SK-N-SH (cell line): ENCODE measurements around the gene NEK7. TPM values are rescaled to one million over a fixed set of nuclear protein-coding genes. Genes with fewer than 3 reads are reported as not detected.

ENCODE experiments used
- CTCF ChIA-PET: fragments of 300-600, 350-600 bp; formaldehyde crosslinking; extraction: SDS; loops from one replicate; lab custom pipeline; 2021; lab: Yijun Ruan, JAX
- POLR2A ChIA-PET: fragments of 350-600 bp; sonication (Branson Sonifier 250); formaldehyde crosslinking; extraction: SDS; loops from one replicate; lab custom pipeline; 2020; ENCODE audit warnings: antibody characterized with exemption, inconsistent platforms; lab: Yijun Ruan, JAX
- DNase-seq: peaks from one replicate; pipeline ENCODE4 v3.0.0; 2012
- H2AFZ ChIP-seq: fragments of 200-600 bp; sonication (generic); 2 replicates; pipeline ENCODE4 v1.8.1; 2016; ENCODE audit warnings: antibody characterized with exemption, mild to moderate bottlenecking, low read depth
- H3F3A ChIP-seq: fragments of 200-600 bp; sonication (generic); replicated peaks from 2 replicates; pipeline ENCODE3; 2016; ENCODE audit warnings: antibody characterized with exemption, mild to moderate bottlenecking; ENCODE audit not compliant: insufficient read depth
- H3K27ac ChIP-seq, 2 experiments: fragments of 200-500 bp in 1 of 2; fragments of 200-600 bp in 1 of 2; sonication (Bioruptor generic) in 1 of 2; sonication (generic), shearing (Covaris generic) in 1 of 2; 2 replicates each; pipeline versions ENCODE4 v1.5.1 to v1.6.1; 2014 to 2016; ENCODE audit warnings: low read depth in 2 of 2, inconsistent platforms in 1 of 2, low read length in 1 of 2, mild to moderate bottlenecking in 1 of 2, mixed read lengths in 1 of 2
- H3K27me3 ChIP-seq: fragments of 200-600 bp; sonication (generic), shearing (Covaris generic); 2 replicates; pipeline ENCODE4 v1.6.1; 2016; ENCODE audit warnings: mixed run types; ENCODE audit not compliant: insufficient read depth
- H3K36me3 ChIP-seq, 2 experiments: fragments of 200-500 bp in 1 of 2; fragments of 200-600 bp in 1 of 2; sonication (Bioruptor generic) in 1 of 2; sonication (generic) in 1 of 2; replicated peaks in 1 of 2; 2 replicates each; pipeline versions ENCODE3 to v1.5.1; 2014 to 2016; ENCODE audit warnings: low read length in 1 of 2, mild to moderate bottlenecking in 1 of 2; ENCODE audit not compliant: insufficient read depth in 2 of 2, control insufficient read depth in 1 of 2
- H3K4me1 ChIP-seq, 2 experiments: fragments of 200-500 bp in 1 of 2; fragments of 200-600 bp in 1 of 2; sonication (Bioruptor generic) in 1 of 2; sonication (generic), shearing (Covaris generic) in 1 of 2; 2 replicates each; pipeline versions ENCODE4 v1.5.1 to v1.6.1; 2014 to 2016; ENCODE audit warnings: low read depth in 1 of 2, low read length in 1 of 2, mixed run types in 1 of 2; ENCODE audit not compliant: insufficient read depth in 2 of 2, control insufficient read depth in 1 of 2
- H3K4me2 ChIP-seq: fragments of 200-600 bp; sonication (generic), shearing (Covaris generic); 2 replicates; pipeline ENCODE4 v1.6.1; 2017; ENCODE audit warnings: mixed run types
- H3K4me3 ChIP-seq, 2 experiments: fragments of 200-500 bp in 1 of 2; fragments of 200-600 bp in 1 of 2; sonication (Bioruptor generic) in 1 of 2; sonication (generic), shearing (Covaris generic) in 1 of 2; 2 replicates each; pipeline versions ENCODE4 v1.5.1 to v1.8.1; 2014 to 2016; ENCODE audit warnings: low read depth in 2 of 2, inconsistent platforms in 1 of 2, low read length in 1 of 2, mild to moderate bottlenecking in 1 of 2, mixed read lengths in 1 of 2, moderate library complexity in 1 of 2
- H3K79me2 ChIP-seq: fragments of 200-600 bp; sonication (generic); 2 replicates; pipeline ENCODE4 v1.8.1; 2017; ENCODE audit warnings: mild to moderate bottlenecking; ENCODE audit not compliant: insufficient read depth
- H3K9ac ChIP-seq: fragments of 200-600 bp; sonication (generic); 2 replicates; pipeline ENCODE4 v1.6.1; 2017; ENCODE audit warnings: mixed run types
- H3K9me2 ChIP-seq: fragments of 200-600 bp; sonication (generic); 2 replicates; pipeline ENCODE4 v1.6.1; 2017; ENCODE audit warnings: mixed run types
- H3K9me3 ChIP-seq: fragments of 200-600 bp; sonication (generic); 2 replicates; pipeline ENCODE4 v1.6.1; 2017; ENCODE audit warnings: mixed run types, mild to moderate bottlenecking, moderate library complexity
- H4K20me1 ChIP-seq: fragments of 200-600 bp; sonication (generic); 2 replicates; pipeline ENCODE4 v1.6.1; 2017; ENCODE audit warnings: mild to moderate bottlenecking, mixed run types; ENCODE audit not compliant: insufficient read depth
- ELF1 ChIP-seq: IDR thresholded peaks from 2 replicates; pipeline ENCODE4 v1.4.0; 2012
- FOSL2 ChIP-seq: IDR thresholded peaks from 2 replicates; pipeline ENCODE4 v1.4.0; 2012; ENCODE audit warnings: low read depth, mild to moderate bottlenecking, moderate library complexity, borderline replicate concordance
- FOXJ3 ChIP-seq: sonication (generic); formaldehyde crosslinking; IDR thresholded peaks from 2 replicates; pipeline ENCODE4 v1.5.1; 2020; ENCODE audit warnings: mild to moderate bottlenecking, missing genetic modification reagents
- GATA2 ChIP-seq: sonication (generic); formaldehyde crosslinking; IDR thresholded peaks from 2 replicates; pipeline ENCODE4 v1.5.0; 2020; ENCODE audit warnings: mild to moderate bottlenecking, missing genetic modification reagents
- MEF2A ChIP-seq: IDR thresholded peaks from 2 replicates; pipeline ENCODE4 v1.4.0; 2012; ENCODE audit warnings: low read depth, borderline replicate concordance
- MXI1 ChIP-seq: IDR thresholded peaks from 2 replicates; pipeline ENCODE4 v1.6.1; 2012; ENCODE audit warnings: mild to moderate bottlenecking, low read depth, low read length, improper control_type of control experiment
- RAD21 ChIP-seq: IDR thresholded peaks from 2 replicates; pipeline ENCODE4 v1.6.1; 2012; ENCODE audit warnings: mild to moderate bottlenecking, low read length
- SMC3 ChIP-seq: IDR thresholded peaks from 2 replicates; pipeline ENCODE4 v1.6.1; 2012; ENCODE audit warnings: low read depth, low read length, improper control_type of control experiment
- TAF1 ChIP-seq: IDR thresholded peaks from 2 replicates; pipeline ENCODE4 v1.6.1; 2012; ENCODE audit warnings: low read depth, mild to moderate bottlenecking, low read length, moderate library complexity, borderline replicate concordance
- ZBTB33 ChIP-seq: IDR thresholded peaks from 2 replicates; pipeline ENCODE4 v1.4.0; 2012; ENCODE audit warnings: low read depth, borderline replicate concordance
- WGBS: methylation state at CpG from one replicate; pipeline ENCODE4 v1.1.6; 2017; ENCODE audit warnings: low lambda C conversion rate; 5-methylcytosine and 5-hydroxymethylcytosine counted together
- polyA plus RNA-seq, 3 experiments: library from polyadenylated mRNA; depleted of rRNA; stranded (reverse); fragments of >200 nt; gene quantifications; 2 replicates each; pipeline ENCODE4 v1.2.3, GENCODE V29; 2012
- TF ChIP-seq, protein P1 (sequence below): IDR thresholded peaks from 2 replicates; pipeline ENCODE4 v1.6.1; 2012; ENCODE audit warnings: mild to moderate bottlenecking, low read depth, low read length, moderate library complexity
- TF ChIP-seq, protein P2 (sequence below): fragments of 150-350 bp; IDR thresholded peaks from 2 replicates; pipeline ENCODE4 v1.6.1; 2017; ENCODE audit warnings: antibody characterized with exemption, low read length, low read depth, borderline replicate concordance

Gene NEK7
- polyA plus RNA-seq, 1 of the 3 experiments (the other 2 are of a cell fraction), result 85.8 TPM

GRCh38 chr1:198116069-198116468 lies 40.7 kb upstream of the NEK7 start (continued):
- TF ChIP-seq, protein P1, sequence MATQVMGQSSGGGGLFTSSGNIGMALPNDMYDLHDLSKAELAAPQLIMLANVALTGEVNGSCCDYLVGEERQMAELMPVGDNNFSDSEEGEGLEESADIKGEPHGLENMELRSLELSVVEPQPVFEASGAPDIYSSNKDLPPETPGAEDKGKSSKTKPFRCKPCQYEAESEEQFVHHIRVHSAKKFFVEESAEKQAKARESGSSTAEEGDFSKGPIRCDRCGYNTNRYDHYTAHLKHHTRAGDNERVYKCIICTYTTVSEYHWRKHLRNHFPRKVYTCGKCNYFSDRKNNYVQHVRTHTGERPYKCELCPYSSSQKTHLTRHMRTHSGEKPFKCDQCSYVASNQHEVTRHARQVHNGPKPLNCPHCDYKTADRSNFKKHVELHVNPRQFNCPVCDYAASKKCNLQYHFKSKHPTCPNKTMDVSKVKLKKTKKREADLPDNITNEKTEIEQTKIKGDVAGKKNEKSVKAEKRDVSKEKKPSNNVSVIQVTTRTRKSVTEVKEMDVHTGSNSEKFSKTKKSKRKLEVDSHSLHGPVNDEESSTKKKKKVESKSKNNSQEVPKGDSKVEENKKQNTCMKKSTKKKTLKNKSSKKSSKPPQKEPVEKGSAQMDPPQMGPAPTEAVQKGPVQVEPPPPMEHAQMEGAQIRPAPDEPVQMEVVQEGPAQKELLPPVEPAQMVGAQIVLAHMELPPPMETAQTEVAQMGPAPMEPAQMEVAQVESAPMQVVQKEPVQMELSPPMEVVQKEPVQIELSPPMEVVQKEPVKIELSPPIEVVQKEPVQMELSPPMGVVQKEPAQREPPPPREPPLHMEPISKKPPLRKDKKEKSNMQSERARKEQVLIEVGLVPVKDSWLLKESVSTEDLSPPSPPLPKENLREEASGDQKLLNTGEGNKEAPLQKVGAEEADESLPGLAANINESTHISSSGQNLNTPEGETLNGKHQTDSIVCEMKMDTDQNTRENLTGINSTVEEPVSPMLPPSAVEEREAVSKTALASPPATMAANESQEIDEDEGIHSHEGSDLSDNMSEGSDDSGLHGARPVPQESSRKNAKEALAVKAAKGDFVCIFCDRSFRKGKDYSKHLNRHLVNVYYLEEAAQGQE, result no peak
- TF ChIP-seq ELF1, result no peak
- TF ChIP-seq SMC3, result no peak
- no peak for TF ChIP-seq ZBTB33
- TF ChIP-seq MEF2A, result no peak
- TF ChIP-seq FOXJ3 (CRISPR knock-in tag), result no peak
- no peak for TF ChIP-seq RAD21

DNA sequence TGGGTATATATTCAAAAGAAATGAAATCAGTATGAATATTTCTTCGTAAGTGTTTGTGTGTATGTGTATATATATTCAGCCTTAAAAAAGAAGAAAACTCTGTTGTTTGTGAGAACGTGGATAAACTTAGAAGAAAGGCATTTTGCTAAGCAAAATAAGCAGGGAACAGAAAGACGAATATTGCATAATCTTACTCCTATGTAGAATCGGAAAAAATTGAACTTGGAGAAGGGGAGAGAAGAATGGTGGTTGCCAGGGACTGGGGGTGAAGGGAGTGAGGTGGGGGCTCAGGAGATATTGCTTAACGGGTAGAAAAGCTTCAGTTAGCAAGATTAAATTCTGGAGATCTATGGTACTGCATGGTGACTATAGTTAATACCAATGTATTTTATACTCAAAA lies 40.3 kb upstream of the NEK7 start:
- Histone ChIP-seq H3K9ac (peak overlapping the region; percentile 54; the same call in 1 of the 2 replicates), H3K4me3 (no peak overlapping the region), H3K9me3 (no peaks in the 10 kb centered on the region), H3K9me2 (no peaks in the 10 kb centered on the region), H3K27ac (peak overlapping the region; percentile 92 to 97), H3K4me2 (peak overlapping the region; percentile 58; the same call in 1 of the 2 replicates), H3K27me3 (no peaks in the 10 kb centered on the region), H4K20me1 (no peaks in the 10 kb centered on the region), H3K36me3 (no peaks in the 10 kb centered on the region), H3F3A (peaks cover 79% of the 10 kb centered on the region), H3K79me2 (peaks cover 9% of the 10 kb centered on the region; the same call in 1 of the 2 replicates), H3K4me1 (peaks cover 30 to 56% of the 10 kb centered on the region in 2 experiments), H2AFZ (peak overlapping the region; percentile 27; the same call in 1 of the 2 replicates)
- TF ChIP-seq TAF1, result no peak
- no peak for TF ChIP-seq FOSL2
- TF ChIP-seq MEF2A, result no peak
- no peak for TF ChIP-seq MXI1
- TF ChIP-seq ELF1, result no peak
- no peak for TF ChIP-seq GATA2 (CRISPR knock-in tag)
- TF ChIP-seq, protein P2, sequence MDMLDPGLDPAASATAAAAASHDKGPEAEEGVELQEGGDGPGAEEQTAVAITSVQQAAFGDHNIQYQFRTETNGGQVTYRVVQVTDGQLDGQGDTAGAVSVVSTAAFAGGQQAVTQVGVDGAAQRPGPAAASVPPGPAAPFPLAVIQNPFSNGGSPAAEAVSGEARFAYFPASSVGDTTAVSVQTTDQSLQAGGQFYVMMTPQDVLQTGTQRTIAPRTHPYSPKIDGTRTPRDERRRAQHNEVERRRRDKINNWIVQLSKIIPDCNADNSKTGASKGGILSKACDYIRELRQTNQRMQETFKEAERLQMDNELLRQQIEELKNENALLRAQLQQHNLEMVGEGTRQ, result no peak
- ChIA-PET POLR2A (no interaction called here), CTCF (interaction anchor here (1.1 kb wide), 1 partner anchor 30 kb away, joined by 3 read pairs; no protein-coding TSS in a partner anchor)
- DNase-seq, result no peak
- 88% methylated on average over 5 of the region's 5 CpGs for WGBS
